ENCODE results near the gene ESPN.

Gene ESPN

GRCh38 chr1:6490181-6491080 is 65.9 kb downstream of the ESPN start (continued):
- TF ChIP-seq ZBTB26 (tag by site-specific recombination; optimal IDR thresholded peaks at IDR 0.05), result peak; percentile 91
- TF ChIP-seq ZNF580 (tag by site-specific recombination; IDR thresholded peaks at IDR 0.05), result no peak
- peak; percentile 55 for TF ChIP-seq SP3 (tag by site-specific recombination; IDR thresholded peaks at IDR 0.05)
- TF ChIP-seq IKZF3 (tag by site-specific recombination; IDR thresholded peaks at IDR 0.05), result 0 out of 2 replicates have a peak, but pooled peaks have one; percentile 8
- no peak for TF ChIP-seq ZNF596 (tag by site-specific recombination; IDR thresholded peaks at IDR 0.05)
- TF ChIP-seq ZNF654 (tag by site-specific recombination; IDR thresholded peaks at IDR 0.05; ENCODE audit: low read depth), result no peak
- TF ChIP-seq REST (tag by site-specific recombination; IDR thresholded peaks at IDR 0.05), result 0 out of 2 replicates have a peak, but pooled peaks have one; percentile 20
- TF ChIP-seq HIC1 (tag by site-specific recombination; IDR thresholded peaks at IDR 0.05), result peak; percentile 94
- TF ChIP-seq ZNF350 (tag by site-specific recombination; IDR thresholded peaks at IDR 0.05), result no peak
- 0 out of 2 replicates have a peak, but pooled peaks have one; percentile 26 for TF ChIP-seq ZNF785 (tag by site-specific recombination; IDR thresholded peaks at IDR 0.05)
- no peak for TF ChIP-seq ZNF138 (tag by site-specific recombination; IDR thresholded peaks at IDR 0.05; ENCODE audit: borderline replicate concordance)
- TF ChIP-seq GLIS2 (tag by site-specific recombination; IDR thresholded peaks at IDR 0.05), result peak; percentile 75
- no peak for TF ChIP-seq BCL6B (tag by site-specific recombination; IDR thresholded peaks at IDR 0.05)
- TF ChIP-seq ZNF629 (tag by site-specific recombination; IDR thresholded peaks at IDR 0.05), result peak; percentile 38; the same call in 1 of the 2 replicates
- TF ChIP-seq ZNF324 (tag by site-specific recombination; IDR thresholded peaks at IDR 0.05), result peak; percentile 48; the same call in 1 of the 2 replicates
- TF ChIP-seq ZNF704 (tag by site-specific recombination; IDR thresholded peaks at IDR 0.05), result 0 out of 2 replicates have a peak, but pooled peaks have one; percentile 41
- no peak for TF ChIP-seq ZNF747 (tag by site-specific recombination; IDR thresholded peaks at IDR 0.05)
- 0 out of 2 replicates have a peak, but pooled peaks have one; percentile 13 for TF ChIP-seq ZBTB17 (tag by site-specific recombination; IDR thresholded peaks at IDR 0.05)
- peak; percentile 35; the same call in 1 of the 2 replicates for TF ChIP-seq KLF9 (tag by site-specific recombination; IDR thresholded peaks at IDR 0.05; ENCODE audit: low read depth)
- TF ChIP-seq ZNF449 (tag by site-specific recombination; IDR thresholded peaks at IDR 0.05), result peak; percentile 56; the same call in 1 of the 2 replicates
- TF ChIP-seq ZSCAN16 (tag by site-specific recombination; IDR thresholded peaks at IDR 0.05), result 0 out of 2 replicates have a peak, but pooled peaks have one; percentile 47
- TF ChIP-seq ZEB2 (tag by site-specific recombination; IDR thresholded peaks at IDR 0.05), result peak; percentile 69; the same call in 1 of the 2 replicates
- 0 out of 2 replicates have a peak, but pooled peaks have one; percentile 41 for TF ChIP-seq ZNF394 (tag by site-specific recombination; IDR thresholded peaks at IDR 0.05; ENCODE audit: borderline replicate concordance)
- TF ChIP-seq ZNF391 (tag by site-specific recombination; IDR thresholded peaks at IDR 0.05; ENCODE audit: borderline replicate concordance, low read depth), result peak; percentile 83; the same call in 1 of the 2 replicates
- no peak for TF ChIP-seq ZNF426 (tag by site-specific recombination; IDR thresholded peaks at IDR 0.05)
